H9 (cell line): ENCODE data around the gene EXOC2. TPM values are rescaled to one million over a fixed set of nuclear protein-coding genes. Genes with fewer than 3 reads are reported as not detected.

Source experiments
- DNase-seq: peaks from one replicate; pipeline ENCODE4 v3.0.0-alpha.2; 2017
- H2AFZ ChIP-seq: one replicate; pipeline ENCODE4 v1.6.1; 2013; ENCODE audit warnings: mild to moderate bottlenecking, low read length, control low read depth, moderate library complexity
- H2AK5ac ChIP-seq: 2 replicates; pipeline ENCODE4 v1.6.1; 2013; ENCODE audit warnings: low read length, control low read depth, mixed read lengths; ENCODE audit not compliant: insufficient read length
- H2BK120ac ChIP-seq: one replicate; pipeline ENCODE4 v1.6.1; 2013; ENCODE audit warnings: low read depth, mild to moderate bottlenecking, low read length, control low read depth, inconsistent platforms; ENCODE audit not compliant: poor library complexity, severe bottlenecking
- H2BK12ac ChIP-seq: 2 replicates; pipeline ENCODE4 v1.6.1; 2013; ENCODE audit warnings: low read length, control low read depth, mixed read lengths, low read depth; ENCODE audit not compliant: insufficient read length
- H2BK15ac ChIP-seq: 2 replicates; pipeline ENCODE4 v1.6.1; 2013; ENCODE audit warnings: low read depth, low read length, control low read depth
- H2BK20ac ChIP-seq: one replicate; pipeline ENCODE4 v1.6.1; 2013; ENCODE audit warnings: low read depth, mild to moderate bottlenecking, low read length, control low read depth, inconsistent platforms; ENCODE audit not compliant: poor library complexity, severe bottlenecking
- H2BK5ac ChIP-seq: 2 replicates; pipeline ENCODE4 v1.6.1; 2013; ENCODE audit warnings: low read length, control low read depth, mixed read lengths; ENCODE audit not compliant: insufficient read length
- H3K14ac ChIP-seq: 2 replicates; pipeline ENCODE4 v1.6.1; 2013; ENCODE audit warnings: low read length, control low read depth; ENCODE audit not compliant: insufficient read depth
- H3K18ac ChIP-seq: 2 replicates; pipeline ENCODE4 v1.6.1; 2013; ENCODE audit warnings: low read depth, mild to moderate bottlenecking, mixed read lengths, low read length, control low read depth; ENCODE audit not compliant: insufficient read length
- H3K23ac ChIP-seq: 2 replicates; pipeline ENCODE4 v1.6.1; 2013; ENCODE audit warnings: low read length, control low read depth, mixed read lengths, low read depth; ENCODE audit not compliant: insufficient read length
- H3K23me2 ChIP-seq: 2 replicates; pipeline ENCODE4 v1.6.1; 2013; ENCODE audit warnings: low read depth, mild to moderate bottlenecking, mixed read lengths, low read length, control low read depth; ENCODE audit not compliant: insufficient read length, poor library complexity, severe bottlenecking
- H3K27ac ChIP-seq: 2 replicates; pipeline ENCODE4 v1.5.1; 2013; ENCODE audit warnings: low read length, control low read depth, mixed read lengths, low read depth; ENCODE audit not compliant: insufficient read length
- H3K27me3 ChIP-seq: 2 replicates; pipeline ENCODE4 v1.6.1; 2013; ENCODE audit warnings: low read length, control low read depth, inconsistent platforms; ENCODE audit not compliant: insufficient read depth
- H3K4ac ChIP-seq: 2 replicates; pipeline ENCODE4 v1.6.1; 2013; ENCODE audit warnings: low read depth, mild to moderate bottlenecking, control low read depth, inconsistent platforms, low read length, moderate library complexity
- H3K4me1 ChIP-seq: 2 replicates; pipeline ENCODE4 v1.6.1; 2013; ENCODE audit warnings: low read length, control low read depth, inconsistent platforms; ENCODE audit not compliant: insufficient read depth
- H3K4me2 ChIP-seq: 2 replicates; pipeline ENCODE4 v1.6.1; 2013; ENCODE audit warnings: low read length, control low read depth, mixed read lengths; ENCODE audit not compliant: insufficient read length, insufficient read depth
- H3K56ac ChIP-seq: 2 replicates; pipeline ENCODE4 v1.6.1; 2013; ENCODE audit warnings: low read depth, mild to moderate bottlenecking, mixed read lengths, low read length, control low read depth; ENCODE audit not compliant: insufficient read length
- H3K79me1 ChIP-seq: 2 replicates; pipeline ENCODE4 v1.6.1; 2013; ENCODE audit warnings: low read depth, mild to moderate bottlenecking, moderate library complexity, low read length, control low read depth, inconsistent platforms; ENCODE audit not compliant: insufficient read depth, poor library complexity, severe bottlenecking
- H3K79me2 ChIP-seq: 2 replicates; pipeline ENCODE4 v1.6.1; 2013; ENCODE audit warnings: low read length, control low read depth, inconsistent platforms; ENCODE audit not compliant: insufficient read depth
- H3K9ac ChIP-seq: 2 replicates; pipeline ENCODE4 v1.6.1; 2013; ENCODE audit warnings: low read length, control low read depth, mixed read lengths; ENCODE audit not compliant: insufficient read length; ENCODE audit errors: extremely low read depth
- H3K9me3 ChIP-seq: one replicate; pipeline ENCODE4 v1.6.1; 2013; ENCODE audit warnings: low read depth, low read length, inconsistent platforms; ENCODE audit not compliant: control insufficient read depth
- H3T11ph ChIP-seq: one replicate; pipeline ENCODE4 v1.6.1; 2013; ENCODE audit warnings: mild to moderate bottlenecking, low read length, control low read depth, inconsistent platforms
- H4K20me1 ChIP-seq: one replicate; pipeline ENCODE4 v1.6.1; 2013; ENCODE audit not compliant: control insufficient read depth, insufficient read length, insufficient read depth
- H4K5ac ChIP-seq: 2 replicates; pipeline ENCODE4 v1.6.1; 2013; ENCODE audit warnings: low read depth, mild to moderate bottlenecking, mixed read lengths, low read length, control low read depth; ENCODE audit not compliant: insufficient read length
- H4K8ac ChIP-seq: replicated peaks from 2 replicates; pipeline ENCODE4 v1.6.1; 2013; ENCODE audit warnings: low read length, control low read depth, mixed read lengths, low read depth; ENCODE audit not compliant: insufficient read length
- H4K91ac ChIP-seq: 2 replicates; pipeline ENCODE4 v1.6.1; 2013; ENCODE audit warnings: low read depth, mild to moderate bottlenecking, moderate library complexity, mixed read lengths, low read length, control low read depth; ENCODE audit not compliant: insufficient read length
- H3K27ac Mint-ChIP-seq, 3 experiments: 2 replicates in 2 of 3; 3 replicates in 1 of 3; pipeline ENCODE4 v1.8.0; 2020 to 2021; ENCODE audit warnings: mixed read lengths in 3 of 3, mild to moderate bottlenecking in 1 of 3, moderate library complexity in 1 of 3
- H3K27me3 Mint-ChIP-seq: 2 replicates; pipeline ENCODE4 v1.8.0; 2021; ENCODE audit warnings: low read depth, mild to moderate bottlenecking, moderate library complexity, mixed read lengths
- H3K36me3 Mint-ChIP-seq, 3 experiments: 2 replicates in 2 of 3; 3 replicates in 1 of 3; pipeline ENCODE4 v1.8.0; 2020 to 2021; ENCODE audit warnings: low read depth in 3 of 3, mixed read lengths in 3 of 3; ENCODE audit not compliant: insufficient read depth in 1 of 3
- H3K4me1 Mint-ChIP-seq, 2 experiments: 2 replicates each; pipeline ENCODE4 v1.8.0; 2020; ENCODE audit warnings: mixed read lengths in 2 of 2
- H3K4me3 Mint-ChIP-seq, 2 experiments: 2 replicates in 1 of 2; 3 replicates in 1 of 2; pipeline ENCODE4 v1.8.0; 2020 to 2021; ENCODE audit warnings: mild to moderate bottlenecking in 2 of 2, mixed read lengths in 2 of 2, moderate library complexity in 1 of 2
- H3K9me3 Mint-ChIP-seq, 2 experiments: 2 replicates in 1 of 2; 3 replicates in 1 of 2; pipeline ENCODE4 v1.8.0; 2020; ENCODE audit warnings: mild to moderate bottlenecking in 2 of 2, mixed read lengths in 2 of 2, moderate library complexity in 1 of 2
- CTCF ChIP-seq: fragments of 200-600 bp; sonication (generic); conservative IDR thresholded peaks from 3 replicates; pipeline ENCODE4 v1.8.0; 2021; ENCODE audit warnings: antibody characterized with exemption, mild to moderate bottlenecking
- WGBS: extraction: QIAGEN DNeasy Blood & Tissue Kit; methylation state at CpG from one replicate; pipeline ENCODE4 v1.1.7; 2013; ENCODE audit warnings: missing lambda C conversion rate, low lambda C conversion rate, mixed read lengths; ENCODE audit not compliant: insufficient read length; ENCODE audit errors: extremely low coverage; 5-methylcytosine and 5-hydroxymethylcytosine counted together
- total RNA-seq: library from RNA; stranded (reverse); gene quantifications from 2 replicates; pipeline ENCODE4 v1.2.1, GENCODE V29; 2021

EXOC2 gene
- total RNA-seq, 1 experiment from 2014 or later, result 29.9 TPM

DNA sequence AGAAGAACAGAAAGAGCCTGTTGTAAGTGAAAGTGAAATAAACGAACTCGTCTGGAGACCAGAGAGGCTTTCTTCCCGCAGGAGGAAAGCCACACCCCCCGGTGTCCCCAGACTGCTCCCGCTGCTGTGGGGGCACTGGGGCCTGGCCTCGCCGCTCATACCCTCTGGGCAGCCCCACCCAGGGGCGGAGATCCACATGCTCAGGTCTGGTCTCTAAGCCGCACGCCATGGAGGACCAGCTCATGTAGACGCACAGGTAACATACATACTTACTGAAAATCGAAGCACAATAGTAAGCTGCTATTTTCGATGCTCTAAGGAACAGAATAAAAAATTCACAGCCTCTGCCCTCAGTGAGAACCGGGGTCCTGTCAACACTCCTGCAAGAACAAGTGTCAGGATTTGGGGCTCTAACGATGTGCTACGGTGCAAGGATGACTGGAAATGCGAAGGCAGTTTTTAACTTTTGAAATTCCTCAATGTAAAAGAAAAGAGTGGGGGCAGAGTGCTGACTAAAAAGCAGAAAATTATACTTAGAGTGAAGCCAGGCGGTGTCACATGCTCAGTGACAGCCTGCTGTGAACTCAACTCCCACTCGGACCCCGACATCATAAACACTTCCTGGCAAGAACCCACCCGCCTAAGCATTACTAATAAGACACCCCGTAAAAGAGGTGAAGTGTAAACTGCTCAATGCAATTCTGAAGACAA lies 190.9 kb downstream of the EXOC2 start:
- no peak overlapping the region for H2BK120ac ChIP-seq
- H2BK15ac ChIP-seq, result no peak overlapping the region
- peaks cover under 1 to 3% (median 3%) of the 10 kb centered on the region in 3 experiments; a peak in 2 of 7 replicates for H3K36me3 Mint-ChIP-seq
- no peak overlapping the region for H2BK12ac ChIP-seq
- no peak overlapping the region for H3K9ac ChIP-seq
- H3K23ac ChIP-seq, result no peak overlapping the region
- H4K8ac ChIP-seq, result no peak overlapping the region
- no peak overlapping the region for H2BK5ac ChIP-seq
- TF ChIP-seq CTCF, result no peak
- no peak overlapping the region for H3K4me3 Mint-ChIP-seq
- no peak overlapping the region for H2AFZ ChIP-seq
- no peaks in the 10 kb centered on the region for H4K20me1 ChIP-seq
- H4K5ac ChIP-seq, result no peak overlapping the region
- H3K27me3 Mint-ChIP-seq, result no peaks in the 10 kb centered on the region
- no peak overlapping the region for H3K18ac ChIP-seq
- no peak overlapping the region for H2AK5ac ChIP-seq
- H3T11ph ChIP-seq, result no peak overlapping the region
- no peak overlapping the region for H3K56ac ChIP-seq
- H3K9me3 Mint-ChIP-seq, result no peaks in the 10 kb centered on the region
- H3K4me1 ChIP-seq, result no peaks in the 10 kb centered on the region
- no peak overlapping the region for H3K27ac Mint-ChIP-seq
- no peaks in the 10 kb centered on the region for H3K79me1 ChIP-seq
- H3K27me3 ChIP-seq, result no peaks in the 10 kb centered on the region
- no peak overlapping the region for H3K14ac ChIP-seq
- peaks cover 0 to 2% of the 10 kb centered on the region in 2 experiments; a peak in 1 of 4 replicates for H3K4me1 Mint-ChIP-seq
- H3K23me2 ChIP-seq, result no peaks in the 10 kb centered on the region
- no CpG with 5 or more reads among the region's 22 CpGs for WGBS
- H4K91ac ChIP-seq, result no peak overlapping the region
- no peak overlapping the region for H3K4me2 ChIP-seq
- H3K27ac ChIP-seq, result no peak overlapping the region
- H3K9me3 ChIP-seq, result no peaks in the 10 kb centered on the region
- DNase-seq, result no peak
- no peak overlapping the region for H2BK20ac ChIP-seq
- H3K4ac ChIP-seq, result no peak overlapping the region
- no peaks in the 10 kb centered on the region for H3K79me2 ChIP-seq
